K562 (cell line): ENCODE results near the gene MBNL1. TPM values are rescaled to one million over a fixed set of nuclear protein-coding genes. Genes with fewer than 3 reads are reported as not detected.

Source experiments
- CEBPZ ChIP-seq: fragments of 150-350 bp; IDR thresholded peaks from 2 replicates; pipeline ENCODE4 v1.6.1; 2014; ENCODE audit warnings: low read depth, mild to moderate bottlenecking, low read length, borderline replicate concordance
- NEUROD1 ChIP-seq: fragments of 150-350 bp; IDR thresholded peaks from 2 replicates; pipeline ENCODE4 v1.6.1; 2014; ENCODE audit warnings: borderline replicate concordance, low read length, low read depth; ENCODE audit not compliant: partially characterized antibody
- NONO ChIP-seq, 2 experiments: fragments of 200-400 bp in 1 of 2; fragments of 450-650 bp in 1 of 2; formaldehyde crosslinking in 1 of 2; IDR thresholded peaks; 2 replicates each; pipeline ENCODE4 v1.6.1; 2017; ENCODE audit warnings: low read depth in 2 of 2, mild to moderate bottlenecking in 2 of 2, moderate library complexity in 2 of 2, low read length in 1 of 2
- PHF21A ChIP-seq: fragments of 450-650 bp; IDR thresholded peaks from 2 replicates; pipeline ENCODE4 v1.6.1; 2017; ENCODE audit warnings: low read depth, borderline replicate concordance
- SMAD2 ChIP-seq: fragments of 150-350 bp; IDR thresholded peaks from 2 replicates; pipeline ENCODE4 v1.6.1; 2014; ENCODE audit warnings: low read depth, mild to moderate bottlenecking, low read length
- SMARCB1 ChIP-seq: IDR thresholded peaks from 2 replicates; pipeline ENCODE4 v1.6.1; 2011; ENCODE audit warnings: improper control_type of control experiment, low read depth; ENCODE audit not compliant: insufficient read length
- SREBF1 ChIP-seq: fragments of 150-350 bp; IDR thresholded peaks from 2 replicates; pipeline ENCODE4 v1.6.1; 2014; ENCODE audit warnings: antibody characterized with exemption, low read depth, low read length, borderline replicate concordance
- YY1 ChIP-seq, 3 experiments: IDR thresholded peaks; 2 replicates each; pipeline ENCODE4 v1.6.1; 2011; ENCODE audit warnings: low read length in 2 of 3, mild to moderate bottlenecking in 2 of 3, moderate library complexity in 2 of 3, borderline replicate concordance in 1 of 3, control low read depth in 1 of 3, low read depth in 1 of 3; ENCODE audit not compliant: insufficient read depth in 3 of 3, insufficient replicate concordance in 2 of 3, control insufficient read depth in 1 of 3, insufficient read length in 1 of 3; ENCODE audit errors: extremely low read depth in 1 of 3
- ZBTB8A ChIP-seq: fragments of 450-650 bp; IDR thresholded peaks from 2 replicates; pipeline ENCODE4 v1.6.1; 2018; ENCODE audit warnings: mild to moderate bottlenecking, moderate library complexity; ENCODE audit not compliant: partially characterized antibody
- ZNF133 ChIP-seq: fragments of 250-450 bp; sonication (Bioruptor Pico); IDR thresholded peaks from 2 replicates; pipeline ENCODE4 v1.4.0; 2020; ENCODE audit warnings: mild to moderate bottlenecking
- ZNF280B ChIP-seq: fragments of 250-450 bp; sonication (Bioruptor Pico); IDR thresholded peaks from 2 replicates; pipeline ENCODE4 v1.5.1; 2021; ENCODE audit warnings: mild to moderate bottlenecking
- ZNF407 ChIP-seq: fragments of 450-650 bp; IDR thresholded peaks from 2 replicates; pipeline ENCODE4 v1.6.1; 2016; ENCODE audit warnings: low read depth
- polyA plus RNA-seq, 8 experiments: library from polyadenylated mRNA; depleted of rRNA in 4 of 8; stranded (reverse) in 5 of 8; unstranded in 3 of 8; fragments of >200 nt; fragmentation: Nextera tagmentation in 2 of 8; fragmentation: Illumina TruSeq in 1 of 8; extraction: Ambion mirVana in 2 of 8; extraction: Trizol in 1 of 8; gene quantifications; 2 replicates each; pipeline versions ENCODE4 v1.2.1 to v1.2.3, GENCODE V29; 2011 to 2014; ENCODE audit warnings: inconsistent platforms in 1 of 8, missing spikeins in 1 of 8
- total RNA-seq, 7 experiments: library from RNA; depleted of rRNA in 6 of 7; stranded (reverse); fragments of >200 nt in 6 of 7; fragmentation: Illumina TruSeq in 2 of 7; extraction: Trizol in 2 of 7; gene quantifications; 2 replicates each; pipeline versions ENCODE4 v1.2.1 to v1.2.3, GENCODE V29; 2011 to 2021; ENCODE audit warnings: low replicate concordance in 1 of 7

MBNL1 gene
- total and polyA plus RNA-seq, 9 of the 15 experiments (the other 6 are each of a cell fraction or from before 2014, with no cell fraction given), result 70.3 to 243 (median 220) TPM

GRCh38 chr3:152298393-152299248 is 29.9 kb downstream of the MBNL1 start (continued):
- TF ChIP-seq NONO (IDR thresholded peaks at IDR 0.05; ENCODE audit: low read depth in 2 of 2, low read length in 1 of 2) (peak in 1 of 2 experiments; percentile 91; a peak in 2 of 4 replicates), ZBTB8A (no peak), PHF21A (no peak), SMARCB1 (no peak), CEBPZ (no peak), ZNF280B (CRISPR knock-in tag) (no peak), ZNF133 (CRISPR knock-in tag) (no peak), YY1 (IDR thresholded peaks at IDR 0.05; ENCODE audit: borderline replicate concordance in 1 of 3, control insufficient read depth in 1 of 3, extremely low read depth in 1 of 3, insufficient read depth in 3 of 3, insufficient read length in 1 of 3, insufficient replicate concordance in 2 of 3, low read depth in 1 of 3, low read length in 2 of 3) (no peak), SMAD2 (no peak), NEUROD1 (no peak), SREBF1 (no peak), ZNF407 (no peak)
